WTC11 (cell line): ENCODE data around the gene MAPKAPK3.

Experiments
- ATF3 ChIP-seq: sonication (generic); formaldehyde crosslinking; conservative IDR thresholded peaks from 2 replicates; pipeline ENCODE4 v1.8.1; 2022; ENCODE audit warnings: mild to moderate bottlenecking, missing genetic modification reagents
- CREM ChIP-seq: sonication (generic); formaldehyde crosslinking; IDR thresholded peaks from 2 replicates; pipeline ENCODE4 v1.8.1; 2022; ENCODE audit warnings: mild to moderate bottlenecking, missing genetic modification reagents, moderate library complexity
- ETV6 ChIP-seq: sonication (generic); formaldehyde crosslinking; IDR thresholded peaks from 2 replicates; pipeline ENCODE4 v1.8.1; 2022; ENCODE audit warnings: mild to moderate bottlenecking, missing genetic modification reagents
- FOXJ3 ChIP-seq: sonication (generic); formaldehyde crosslinking; IDR thresholded peaks from 2 replicates; pipeline ENCODE4 v1.9.0; 2021; ENCODE audit warnings: missing genetic modification reagents, mild to moderate bottlenecking, borderline replicate concordance
- MAX ChIP-seq: sonication (generic); formaldehyde crosslinking; IDR thresholded peaks from 2 replicates; pipeline ENCODE4 v1.8.0; 2022; ENCODE audit warnings: mild to moderate bottlenecking, missing genetic modification reagents
- NR3C1 ChIP-seq: sonication (generic); formaldehyde crosslinking; conservative IDR thresholded peaks from 2 replicates; pipeline ENCODE4 v1.8.1; 2023; ENCODE audit warnings: low read depth, mild to moderate bottlenecking, missing genetic modification reagents
- RELA ChIP-seq: sonication (generic); formaldehyde crosslinking; IDR thresholded peaks from 2 replicates; pipeline ENCODE4 v1.8.1; 2022; ENCODE audit warnings: missing genetic modification reagents, mild to moderate bottlenecking, borderline replicate concordance
- TP53 ChIP-seq: sonication (generic); formaldehyde crosslinking; IDR thresholded peaks from 2 replicates; pipeline ENCODE4 v1.8.1; 2023; ENCODE audit warnings: mild to moderate bottlenecking, missing genetic modification reagents
- ZBTB43 ChIP-seq: sonication (generic); formaldehyde crosslinking; IDR thresholded peaks from 2 replicates; pipeline ENCODE4 v1.8.1; 2023; ENCODE audit warnings: mild to moderate bottlenecking, missing genetic modification reagents
- TF ChIP-seq, protein P1 (sequence below): sonication (generic); formaldehyde crosslinking; IDR thresholded peaks from 2 replicates; pipeline ENCODE4 v1.8.1; 2022; ENCODE audit warnings: mild to moderate bottlenecking, moderate library complexity, missing genetic modification reagents
- TF ChIP-seq, protein P2 (sequence below): fragments of 250-450 bp; sonication (Bioruptor Pico); conservative IDR thresholded peaks from 2 replicates; pipeline ENCODE4 v1.9.0; 2021; ENCODE audit warnings: mild to moderate bottlenecking
- TF ChIP-seq, protein P3 (sequence below): fragments of 200-600 bp; IDR thresholded peaks from 2 replicates; pipeline ENCODE4 v1.8.0; 2022; ENCODE audit warnings: antibody characterized with exemption
- TF ChIP-seq, protein P4 (sequence below): sonication (generic); formaldehyde crosslinking; IDR thresholded peaks from 2 replicates; pipeline ENCODE4 v1.8.1; 2023; ENCODE audit warnings: mild to moderate bottlenecking, moderate library complexity, missing genetic modification reagents
- TF ChIP-seq, protein P5 (sequence below): sonication (generic); formaldehyde crosslinking; IDR thresholded peaks from 2 replicates; pipeline ENCODE4 v1.8.0; 2022; ENCODE audit warnings: mild to moderate bottlenecking, missing genetic modification reagents

DNA sequence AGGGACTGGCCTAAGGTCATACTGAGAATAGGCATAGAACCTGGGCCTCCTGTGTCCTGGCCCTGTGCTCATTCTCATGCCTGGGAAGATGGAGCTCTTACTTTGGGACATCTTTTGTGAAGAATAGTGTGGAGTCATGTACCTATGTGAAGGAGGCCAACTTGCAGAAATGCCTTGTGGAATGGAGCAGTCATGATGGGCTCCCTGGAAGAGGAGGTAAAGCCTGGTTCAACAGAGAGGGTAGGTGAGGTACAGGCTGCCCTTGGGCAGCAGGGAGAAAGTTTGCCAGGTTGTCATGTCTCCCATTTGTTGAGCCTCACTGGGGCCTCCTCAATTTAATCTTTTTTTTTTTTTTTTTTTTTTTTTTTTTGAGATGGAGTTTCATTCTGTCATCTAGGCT is 18.1 kb downstream of the MAPKAPK3 start:
- TF ChIP-seq, protein P1, sequence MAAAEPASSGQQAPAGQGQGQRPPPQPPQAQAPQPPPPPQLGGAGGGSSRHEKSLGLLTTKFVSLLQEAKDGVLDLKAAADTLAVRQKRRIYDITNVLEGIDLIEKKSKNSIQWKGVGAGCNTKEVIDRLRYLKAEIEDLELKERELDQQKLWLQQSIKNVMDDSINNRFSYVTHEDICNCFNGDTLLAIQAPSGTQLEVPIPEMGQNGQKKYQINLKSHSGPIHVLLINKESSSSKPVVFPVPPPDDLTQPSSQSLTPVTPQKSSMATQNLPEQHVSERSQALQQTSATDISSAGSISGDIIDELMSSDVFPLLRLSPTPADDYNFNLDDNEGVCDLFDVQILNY: no peak
- TF ChIP-seq, protein P2, sequence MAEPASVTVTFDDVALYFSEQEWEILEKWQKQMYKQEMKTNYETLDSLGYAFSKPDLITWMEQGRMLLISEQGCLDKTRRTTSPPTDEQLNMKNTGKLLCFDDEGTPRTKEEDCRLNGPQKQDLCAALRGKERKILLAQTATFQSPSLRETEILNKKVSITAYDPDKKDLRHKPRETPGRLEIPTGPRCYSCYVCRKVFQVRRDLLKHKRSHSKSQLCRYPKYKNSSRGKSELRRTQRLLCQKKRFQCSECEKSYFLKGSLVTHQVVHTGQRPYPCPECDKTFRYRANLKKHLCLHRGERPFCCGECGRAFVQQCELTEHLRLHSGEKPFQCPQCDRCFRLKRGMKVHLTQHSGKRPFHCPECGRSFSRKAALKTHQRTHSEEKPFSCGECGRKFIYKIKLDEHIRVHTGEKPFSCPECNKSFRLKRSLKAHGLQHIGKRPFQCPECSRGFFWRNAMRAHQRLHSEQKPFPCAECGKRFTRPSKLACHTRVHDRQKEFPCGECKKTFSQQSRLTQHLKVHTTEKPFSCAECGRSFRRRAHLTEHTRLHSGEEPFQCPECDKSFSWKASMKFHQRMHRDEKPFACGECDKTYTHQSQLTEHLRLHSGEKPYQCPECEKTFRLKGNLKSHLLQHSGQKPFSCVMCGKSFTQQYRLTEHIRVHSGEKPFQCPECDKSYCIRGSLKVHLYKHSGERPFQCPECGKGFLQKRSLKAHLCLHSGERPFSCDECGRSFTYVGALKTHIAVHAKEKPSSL (CRISPR knock-in tag): no peak
- no peak for TF ChIP-seq ZBTB43 (CRISPR knock-in tag)
- TF ChIP-seq, protein P3, sequence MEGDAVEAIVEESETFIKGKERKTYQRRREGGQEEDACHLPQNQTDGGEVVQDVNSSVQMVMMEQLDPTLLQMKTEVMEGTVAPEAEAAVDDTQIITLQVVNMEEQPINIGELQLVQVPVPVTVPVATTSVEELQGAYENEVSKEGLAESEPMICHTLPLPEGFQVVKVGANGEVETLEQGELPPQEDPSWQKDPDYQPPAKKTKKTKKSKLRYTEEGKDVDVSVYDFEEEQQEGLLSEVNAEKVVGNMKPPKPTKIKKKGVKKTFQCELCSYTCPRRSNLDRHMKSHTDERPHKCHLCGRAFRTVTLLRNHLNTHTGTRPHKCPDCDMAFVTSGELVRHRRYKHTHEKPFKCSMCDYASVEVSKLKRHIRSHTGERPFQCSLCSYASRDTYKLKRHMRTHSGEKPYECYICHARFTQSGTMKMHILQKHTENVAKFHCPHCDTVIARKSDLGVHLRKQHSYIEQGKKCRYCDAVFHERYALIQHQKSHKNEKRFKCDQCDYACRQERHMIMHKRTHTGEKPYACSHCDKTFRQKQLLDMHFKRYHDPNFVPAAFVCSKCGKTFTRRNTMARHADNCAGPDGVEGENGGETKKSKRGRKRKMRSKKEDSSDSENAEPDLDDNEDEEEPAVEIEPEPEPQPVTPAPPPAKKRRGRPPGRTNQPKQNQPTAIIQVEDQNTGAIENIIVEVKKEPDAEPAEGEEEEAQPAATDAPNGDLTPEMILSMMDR: no peak
- no peak for TF ChIP-seq ETV6 (CRISPR knock-in tag)
- no peak for TF ChIP-seq ATF3
- TF ChIP-seq, protein P4, sequence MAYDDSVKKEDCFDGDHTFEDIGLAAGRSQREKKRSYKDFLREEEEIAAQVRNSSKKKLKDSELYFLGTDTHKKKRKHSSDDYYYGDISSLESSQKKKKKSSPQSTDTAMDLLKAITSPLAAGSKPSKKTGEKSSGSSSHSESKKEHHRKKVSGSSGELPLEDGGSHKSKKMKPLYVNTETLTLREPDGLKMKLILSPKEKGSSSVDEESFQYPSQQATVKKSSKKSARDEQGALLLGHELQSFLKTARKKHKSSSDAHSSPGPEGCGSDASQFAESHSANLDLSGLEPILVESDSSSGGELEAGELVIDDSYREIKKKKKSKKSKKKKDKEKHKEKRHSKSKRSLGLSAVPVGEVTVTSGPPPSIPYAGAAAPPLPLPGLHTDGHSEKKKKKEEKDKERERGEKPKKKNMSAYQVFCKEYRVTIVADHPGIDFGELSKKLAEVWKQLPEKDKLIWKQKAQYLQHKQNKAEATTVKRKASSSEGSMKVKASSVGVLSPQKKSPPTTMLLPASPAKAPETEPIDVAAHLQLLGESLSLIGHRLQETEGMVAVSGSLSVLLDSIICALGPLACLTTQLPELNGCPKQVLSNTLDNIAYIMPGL (CRISPR knock-in tag): no peak
- TF ChIP-seq NR3C1 (CRISPR knock-in tag): no peak
- no peak for TF ChIP-seq TP53 (CRISPR knock-in tag)
- no peak for TF ChIP-seq RELA (CRISPR knock-in tag)
- TF ChIP-seq FOXJ3: no peak
- TF ChIP-seq, protein P5, sequence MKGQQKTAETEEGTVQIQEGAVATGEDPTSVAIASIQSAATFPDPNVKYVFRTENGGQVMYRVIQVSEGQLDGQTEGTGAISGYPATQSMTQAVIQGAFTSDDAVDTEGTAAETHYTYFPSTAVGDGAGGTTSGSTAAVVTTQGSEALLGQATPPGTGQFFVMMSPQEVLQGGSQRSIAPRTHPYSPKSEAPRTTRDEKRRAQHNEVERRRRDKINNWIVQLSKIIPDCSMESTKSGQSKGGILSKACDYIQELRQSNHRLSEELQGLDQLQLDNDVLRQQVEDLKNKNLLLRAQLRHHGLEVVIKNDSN: no peak
- no peak for TF ChIP-seq CREM (CRISPR knock-in tag)
- no peak for TF ChIP-seq MAX (CRISPR knock-in tag)
